ENCODE data around the gene ETS2.

ETS2 gene

GRCh38 chr21:38861989-38862683 lies 56.4 kb downstream of the ETS2 start:
- no peak for DNase-seq

DNA sequence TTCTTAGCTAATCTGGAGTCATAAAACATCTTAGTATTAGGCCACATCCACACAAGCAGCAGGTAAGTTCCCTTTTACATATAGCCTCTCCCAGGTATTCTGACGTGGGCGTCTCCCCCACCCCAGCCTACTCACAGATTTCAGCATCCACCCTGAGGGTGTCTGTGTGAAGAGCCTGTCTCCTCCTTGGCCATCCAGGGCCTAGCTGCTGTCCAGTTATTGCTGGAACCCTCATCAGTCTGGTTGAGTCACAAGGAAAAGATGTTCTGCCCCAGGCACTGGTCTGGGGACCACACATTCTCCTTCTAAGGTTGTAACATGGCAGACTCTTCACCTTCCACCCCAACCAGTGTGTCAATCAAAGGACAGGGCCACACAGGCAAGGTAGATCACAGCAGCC lies 57.6 kb downstream of the ETS2 start:
- no peak for DNase-seq

DNA sequence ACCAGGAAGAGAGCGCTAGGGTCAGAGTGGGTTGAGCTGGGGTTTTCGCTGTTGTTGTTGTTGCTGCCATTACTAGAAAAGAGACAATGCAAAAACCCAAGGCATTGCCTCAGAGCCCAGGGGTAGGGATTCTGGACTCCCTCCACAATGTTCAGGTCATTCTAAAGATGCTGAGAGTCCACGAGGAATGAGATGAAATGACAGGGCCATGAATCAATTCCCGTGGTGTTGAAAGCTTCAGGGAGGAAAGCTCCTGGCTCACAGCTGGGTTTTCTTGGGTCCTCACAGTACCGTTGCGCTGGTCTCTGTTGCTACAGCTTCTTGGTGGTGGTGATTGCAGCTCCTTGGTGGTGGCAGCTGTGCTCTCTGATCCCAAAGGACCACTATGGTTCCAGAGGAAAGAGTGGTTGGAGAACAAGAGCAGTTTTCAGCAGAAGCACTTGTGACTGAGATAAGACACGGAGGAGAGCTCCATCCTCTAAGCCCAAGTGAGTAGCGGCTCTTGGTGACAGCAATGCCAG lies 58.2 kb downstream of the ETS2 start:
- DNase-seq, result no peak

GRCh38 chr21:38864964-38865363 lies 59.2 kb downstream of the ETS2 start:
- no peak for DNase-seq

GRCh38 chr21:38869196-38869595 lies 63.5 kb downstream of the ETS2 start:
- no peak for DNase-seq

GRCh38 chr21:38869946-38870345 lies 64.2 kb downstream of the ETS2 start:
- DNase-seq, result no peak
